ENCODE data around the gene TUBA1A. TPM values are rescaled to one million over a fixed set of nuclear protein-coding genes. Genes with fewer than 3 reads are reported as not detected.
A peak's percentile ranks its signal among the peaks of the same experiment; 100 is the strongest.

The TUBA1A gene
- total and polyA plus RNA-seq, 2 donors from 2014 or later: 94.3 to 128 TPM

DNA sequence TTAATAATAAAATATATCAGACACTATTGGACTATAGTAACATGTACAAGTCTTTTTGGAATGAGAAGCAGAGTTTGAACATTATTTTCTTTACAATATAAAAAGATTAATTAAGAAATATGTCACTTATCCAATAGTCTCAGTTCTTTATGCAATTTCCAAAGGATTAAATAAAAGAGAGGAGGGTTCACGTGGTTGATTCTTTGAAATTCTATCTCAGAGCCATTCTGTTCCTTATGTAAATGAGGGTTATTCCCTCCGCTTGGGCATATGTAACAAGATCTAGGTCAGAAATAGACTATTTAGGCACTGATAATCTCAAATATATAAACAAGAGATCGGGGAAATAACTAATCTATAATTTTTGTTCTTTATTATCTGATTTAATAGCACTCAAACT, 2.1 kb upstream of the TUBA1A start:
- TF ChIP-seq, protein P1, sequence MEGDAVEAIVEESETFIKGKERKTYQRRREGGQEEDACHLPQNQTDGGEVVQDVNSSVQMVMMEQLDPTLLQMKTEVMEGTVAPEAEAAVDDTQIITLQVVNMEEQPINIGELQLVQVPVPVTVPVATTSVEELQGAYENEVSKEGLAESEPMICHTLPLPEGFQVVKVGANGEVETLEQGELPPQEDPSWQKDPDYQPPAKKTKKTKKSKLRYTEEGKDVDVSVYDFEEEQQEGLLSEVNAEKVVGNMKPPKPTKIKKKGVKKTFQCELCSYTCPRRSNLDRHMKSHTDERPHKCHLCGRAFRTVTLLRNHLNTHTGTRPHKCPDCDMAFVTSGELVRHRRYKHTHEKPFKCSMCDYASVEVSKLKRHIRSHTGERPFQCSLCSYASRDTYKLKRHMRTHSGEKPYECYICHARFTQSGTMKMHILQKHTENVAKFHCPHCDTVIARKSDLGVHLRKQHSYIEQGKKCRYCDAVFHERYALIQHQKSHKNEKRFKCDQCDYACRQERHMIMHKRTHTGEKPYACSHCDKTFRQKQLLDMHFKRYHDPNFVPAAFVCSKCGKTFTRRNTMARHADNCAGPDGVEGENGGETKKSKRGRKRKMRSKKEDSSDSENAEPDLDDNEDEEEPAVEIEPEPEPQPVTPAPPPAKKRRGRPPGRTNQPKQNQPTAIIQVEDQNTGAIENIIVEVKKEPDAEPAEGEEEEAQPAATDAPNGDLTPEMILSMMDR (IDR thresholded peaks at IDR 0.05; ENCODE audit: borderline replicate concordance, extremely low read depth, insufficient read depth): no peak
- Histone ChIP-seq H3K9ac (ENCODE audit: low read length in 3 of 3) (no peak overlapping the region), H3K9me3 (ENCODE audit: control insufficient read depth in 2 of 3, insufficient read depth in 1 of 3, low read length in 3 of 3) (no peaks in the 10 kb centered on the region), H3K4me3 (ENCODE audit: low read length in 3 of 3) (no peak overlapping the region), H3K27ac (ENCODE audit: low read depth in 2 of 2, low read length in 2 of 2) (no peak overlapping the region), H3K36me3 (ENCODE audit: control insufficient read depth in 2 of 3, insufficient read depth in 3 of 3, low read length in 3 of 3) (no peaks in the 10 kb centered on the region), H3K4me1 (ENCODE audit: control insufficient read depth in 2 of 3, insufficient read depth in 2 of 3, low read depth in 1 of 3, low read length in 3 of 3) (peaks cover 0 to 2% (median 0%) of the 10 kb centered on the region in 3 donors), H3K27me3 (ENCODE audit: control insufficient read depth, insufficient read depth, low read length) (no peaks in the 10 kb centered on the region)
- intact Hi-C loops (cut with DNase I): no loop called here
- no peak for DNase-seq
- FAIRE-seq: no peak

DNA sequence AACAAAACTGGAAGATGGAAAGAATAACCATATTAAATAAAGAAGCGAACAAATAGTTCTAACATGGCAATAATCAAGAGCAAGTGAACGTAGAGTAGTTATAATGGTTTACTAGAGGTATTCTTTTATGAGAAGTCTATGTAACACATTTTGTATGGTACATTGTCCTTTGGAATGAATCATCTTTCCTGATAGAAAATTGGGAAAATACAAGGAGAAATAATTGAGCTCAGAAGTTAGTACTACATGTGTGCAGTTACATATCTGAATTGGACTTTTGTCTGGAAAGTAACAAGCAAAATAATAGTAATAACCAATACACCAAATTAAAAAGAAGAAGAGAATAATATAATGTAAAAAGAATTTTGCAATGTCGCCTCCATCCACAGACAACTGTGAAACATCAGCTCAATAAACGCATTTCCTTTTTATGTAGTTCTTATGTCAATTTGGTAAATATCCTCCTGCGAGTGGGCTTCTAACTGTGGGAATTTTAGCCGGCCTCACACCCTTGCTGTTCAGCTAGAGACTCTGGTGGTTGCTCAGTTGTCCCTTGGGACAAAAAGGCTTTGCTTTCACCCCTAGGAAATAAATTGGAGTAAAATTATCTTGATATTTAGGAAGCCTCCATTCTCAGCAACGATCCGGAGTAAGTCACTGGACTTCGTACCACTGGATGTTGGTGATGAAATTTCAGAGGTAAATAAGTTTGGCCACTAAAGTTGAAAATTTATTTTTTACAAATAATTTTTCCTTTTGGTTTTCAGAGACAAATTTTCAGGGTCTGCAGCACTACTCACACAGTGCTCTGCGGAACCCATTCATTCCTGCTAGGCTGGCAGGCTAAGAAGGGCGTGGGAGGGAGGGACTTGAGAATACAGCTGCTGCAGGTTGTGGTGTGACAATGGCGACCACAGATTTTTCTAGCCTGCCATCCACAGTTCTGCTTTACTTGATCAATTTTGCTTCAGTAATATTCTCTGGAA, 1.1 kb upstream of the TUBA1A start:
- DNase-seq (peak in 1 of 5 donors; percentile 10), FAIRE-seq (no peak)
- TF ChIP-seq, protein P1 (IDR thresholded peaks at IDR 0.05; ENCODE audit: borderline replicate concordance, extremely low read depth, insufficient read depth): no peak
- peak overlapping the region in 1 of 2 donors; percentile 22 for H3K27ac ChIP-seq (ENCODE audit: low read depth in 2 of 2, low read length in 2 of 2)
- no peaks in the 10 kb centered on the region for H3K36me3 ChIP-seq (ENCODE audit: control insufficient read depth in 2 of 3, insufficient read depth in 3 of 3, low read length in 3 of 3)
- H3K4me1 ChIP-seq (ENCODE audit: control insufficient read depth in 2 of 3, insufficient read depth in 2 of 3, low read depth in 1 of 3, low read length in 3 of 3): peaks cover 0 to 2% (median 0%) of the 10 kb centered on the region in 3 donors
- no peaks in the 10 kb centered on the region for H3K9me3 ChIP-seq (ENCODE audit: control insufficient read depth in 2 of 3, insufficient read depth in 1 of 3, low read length in 3 of 3)
- H3K4me3 ChIP-seq (ENCODE audit: low read length in 3 of 3): peak overlapping the region in 2 of 3 donors; percentile 81 to 87
- intact Hi-C loops (cut with DNase I): no loop called here
- no peaks in the 10 kb centered on the region for H3K27me3 ChIP-seq (ENCODE audit: control insufficient read depth, insufficient read depth, low read length)
- H3K9ac ChIP-seq (ENCODE audit: low read length in 3 of 3): peak overlapping the region in 2 of 3 donors; percentile 72 to 98

DNA sequence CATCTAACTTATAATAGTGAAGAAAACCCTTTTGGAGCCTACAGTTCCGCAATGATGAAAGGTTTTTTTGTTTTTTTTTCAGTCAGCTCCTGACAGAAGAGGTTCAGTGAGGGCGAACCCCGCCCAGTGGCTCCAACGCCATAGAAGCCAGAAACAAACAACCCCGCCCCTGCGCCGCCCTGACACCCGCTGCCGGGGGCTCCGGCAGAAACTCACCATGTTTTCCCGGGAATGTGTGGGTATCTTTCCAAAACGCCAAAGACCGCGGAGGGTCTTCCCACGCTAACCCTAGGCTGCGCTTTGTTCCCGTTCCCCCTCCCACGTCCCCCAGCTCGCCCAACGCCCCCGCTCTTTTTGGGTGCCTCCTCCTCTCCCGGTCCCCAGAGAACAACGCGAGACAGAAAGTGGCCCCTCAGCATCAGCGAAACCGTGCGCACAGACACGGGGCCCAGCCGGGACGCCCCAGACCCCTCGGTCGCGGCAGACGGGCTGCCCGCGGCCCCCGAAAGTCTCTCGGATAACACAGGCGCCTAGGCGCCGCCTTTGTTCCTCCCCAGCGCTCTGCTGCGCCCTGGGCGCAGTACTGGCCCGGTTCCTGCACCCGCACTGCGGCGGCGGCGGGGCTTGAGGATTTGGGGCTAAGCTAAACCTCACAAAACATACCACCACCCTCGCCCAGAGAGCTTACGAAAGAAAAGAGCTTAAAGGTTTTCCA, 522 bp downstream of the TUBA1A start:
- intact Hi-C loops (cut with DNase I): no loop called here
- FAIRE-seq: no peak

More for the DNA sequence above, 522 bp downstream of the TUBA1A start:
- Histone ChIP-seq H3K27me3 (ENCODE audit: control insufficient read depth, insufficient read depth, low read length) (no peaks in the 10 kb centered on the region), H3K9me3 (ENCODE audit: control insufficient read depth in 2 of 3, insufficient read depth in 1 of 3, low read length in 3 of 3) (no peaks in the 10 kb centered on the region), H3K36me3 (ENCODE audit: control insufficient read depth in 2 of 3, insufficient read depth in 3 of 3, low read length in 3 of 3) (no peaks in the 10 kb centered on the region), H3K4me3 (ENCODE audit: low read length in 3 of 3) (peak overlapping the region; percentile 78 to 87 (median 81)), H3K4me1 (ENCODE audit: control insufficient read depth in 2 of 3, insufficient read depth in 2 of 3, low read depth in 1 of 3, low read length in 3 of 3) (peaks cover 0 to 2% (median 0%) of the 10 kb centered on the region in 3 donors), H3K9ac (ENCODE audit: low read length in 3 of 3) (peak overlapping the region; percentile 72 to 98 (median 92)), H3K27ac (ENCODE audit: low read depth in 2 of 2, low read length in 2 of 2) (peak overlapping the region; percentile 97 to 99)
- DNase-seq: peak; percentile 69 to 94 (median 85)
- TF ChIP-seq, protein P1 (IDR thresholded peaks at IDR 0.05; ENCODE audit: borderline replicate concordance, extremely low read depth, insufficient read depth): no peak
